GM12865 (cell line): ENCODE measurements around the gene IFNA16.
"Not testable (repeated sequence)": the region's sequence is repeated elsewhere in the genome, so short reads cannot be mapped to it uniquely, and the experiment has no call there.

ENCODE experiments used
- DNase-seq: peaks from one replicate; pipeline ENCODE4 v3.0.0; 2010; ENCODE audit warnings: low read depth
- H3K4me3 ChIP-seq: 2 replicates; pipeline ENCODE4 v1.5.1; 2011; ENCODE audit warnings: mild to moderate bottlenecking, low read depth, low read length, control low read depth
- TF ChIP-seq, protein P1 (sequence below): IDR thresholded peaks from 2 replicates; pipeline ENCODE4 v1.5.1; 2011; ENCODE audit warnings: low read length, control low read depth, low read depth, inconsistent platforms; ENCODE audit not compliant: insufficient read depth; ENCODE audit errors: missing control alignments

The IFNA16 gene

DNA sequence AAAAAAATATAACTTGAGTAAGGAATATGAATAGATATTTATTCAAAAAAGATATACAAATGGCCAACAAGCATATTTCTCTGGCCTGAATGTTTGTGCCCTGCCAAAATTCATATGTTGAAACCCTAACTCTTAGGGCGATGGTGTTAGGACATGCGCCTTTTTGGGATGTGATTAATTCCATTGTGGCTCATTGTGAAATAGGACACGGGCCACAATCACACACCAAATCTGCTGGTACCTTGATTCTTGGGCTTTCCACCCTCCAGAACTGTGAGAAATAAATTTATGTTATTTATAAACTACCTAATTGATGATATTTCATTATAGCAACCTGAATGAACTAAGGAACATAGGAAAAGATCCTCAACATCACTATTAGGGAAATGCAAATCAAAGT, 45.0 kb downstream of the IFNA16 start:
- no peak for DNase-seq
- TF ChIP-seq, protein P1, sequence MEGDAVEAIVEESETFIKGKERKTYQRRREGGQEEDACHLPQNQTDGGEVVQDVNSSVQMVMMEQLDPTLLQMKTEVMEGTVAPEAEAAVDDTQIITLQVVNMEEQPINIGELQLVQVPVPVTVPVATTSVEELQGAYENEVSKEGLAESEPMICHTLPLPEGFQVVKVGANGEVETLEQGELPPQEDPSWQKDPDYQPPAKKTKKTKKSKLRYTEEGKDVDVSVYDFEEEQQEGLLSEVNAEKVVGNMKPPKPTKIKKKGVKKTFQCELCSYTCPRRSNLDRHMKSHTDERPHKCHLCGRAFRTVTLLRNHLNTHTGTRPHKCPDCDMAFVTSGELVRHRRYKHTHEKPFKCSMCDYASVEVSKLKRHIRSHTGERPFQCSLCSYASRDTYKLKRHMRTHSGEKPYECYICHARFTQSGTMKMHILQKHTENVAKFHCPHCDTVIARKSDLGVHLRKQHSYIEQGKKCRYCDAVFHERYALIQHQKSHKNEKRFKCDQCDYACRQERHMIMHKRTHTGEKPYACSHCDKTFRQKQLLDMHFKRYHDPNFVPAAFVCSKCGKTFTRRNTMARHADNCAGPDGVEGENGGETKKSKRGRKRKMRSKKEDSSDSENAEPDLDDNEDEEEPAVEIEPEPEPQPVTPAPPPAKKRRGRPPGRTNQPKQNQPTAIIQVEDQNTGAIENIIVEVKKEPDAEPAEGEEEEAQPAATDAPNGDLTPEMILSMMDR: no peak
- H3K4me3 ChIP-seq: no peak overlapping the region

DNA sequence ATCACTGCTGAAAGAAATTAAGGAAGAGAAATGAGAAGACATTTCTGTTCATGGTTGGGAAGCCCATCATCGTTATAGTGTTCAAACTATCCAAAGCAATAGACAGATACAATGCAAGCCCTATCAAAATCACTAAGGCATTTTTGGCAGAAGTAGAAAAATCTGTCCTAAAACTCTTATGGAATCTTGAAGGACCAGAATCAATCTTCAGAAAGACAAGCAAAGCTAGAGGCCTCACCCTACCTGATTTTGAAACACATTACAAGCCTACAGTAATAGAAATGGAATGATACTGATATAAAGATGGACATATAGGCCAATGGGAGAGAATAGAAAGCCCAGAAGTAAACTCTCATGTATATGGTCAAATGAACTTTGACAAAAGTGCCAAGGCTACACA, 45.8 kb downstream of the IFNA16 start:
- H3K4me3 ChIP-seq: no peak overlapping the region
- DNase-seq: no peak
- TF ChIP-seq, protein P1: no peak

DNA sequence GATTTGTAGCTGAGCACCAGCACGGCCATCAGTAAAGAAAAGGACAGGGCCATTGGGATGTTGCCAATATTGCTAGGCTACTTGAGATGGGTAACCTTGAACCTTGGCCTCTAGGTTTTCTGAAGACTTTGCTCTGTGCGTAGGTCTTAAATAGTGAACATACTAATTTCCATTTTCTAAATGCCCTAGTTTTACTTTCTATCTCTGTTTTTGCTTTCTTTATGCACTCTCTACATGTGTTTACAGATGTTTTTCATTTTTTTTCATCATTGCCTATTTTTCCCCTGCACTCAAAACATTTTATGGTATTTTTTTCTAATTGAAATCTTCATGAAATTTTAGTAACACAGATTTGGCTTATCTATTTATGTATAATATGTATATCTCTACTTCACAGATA, 50.6 kb downstream of the IFNA16 start, which contains the start of gene IFNA21:
Gene IFNA21, minus strand, starts transcription at position 101 of the 400 bp plus-strand sequence. Its CDS starts 48 bp downstream, at position 53.
- not testable (repeated sequence) for H3K4me3 ChIP-seq, DNase-seq
